Activated CD4-positive, alpha-beta memory T cell treated with anti-CD3 and anti-CD28 coated beads for 36 hours (primary cell): ENCODE results near the gene EFCAB14. TPM values are rescaled to one million over a fixed set of nuclear protein-coding genes. Genes with fewer than 3 reads are reported as not detected.
"Not testable (repeated sequence)": the region's sequence is repeated elsewhere in the genome, so short reads cannot be mapped to it uniquely, and the experiment has no call there.

ENCODE experiments used
- CTCF ChIA-PET: fragments of 350-600 bp; sonication (Branson Sonifier 250); formaldehyde crosslinking; loops from one replicate; lab custom pipeline; 2021; ENCODE audit warnings: antibody characterized with exemption, inconsistent platforms; lab: Charles Lee
- POLR2A ChIA-PET: fragments of 350-600 bp; sonication (Branson Sonifier 250); formaldehyde crosslinking; loops from one replicate; lab custom pipeline; 2021; ENCODE audit warnings: antibody characterized with exemption; lab: Charles Lee
- DNase-seq: peaks from one replicate; pipeline ENCODE4 v3.0.0-alpha.2; 2020
- H3K27ac Mint-ChIP-seq: one replicate; pipeline ENCODE4 v1.8.0; 2021; ENCODE audit warnings: mixed read lengths
- H3K27me3 Mint-ChIP-seq: one replicate; pipeline ENCODE4 v1.8.0; 2021; ENCODE audit warnings: mixed read lengths
- H3K36me3 Mint-ChIP-seq: one replicate; pipeline ENCODE4 v1.8.0; 2021; ENCODE audit warnings: mixed read lengths
- H3K4me1 Mint-ChIP-seq: one replicate; pipeline ENCODE4 v1.8.0; 2021; ENCODE audit warnings: low read depth, mixed read lengths
- H3K4me3 Mint-ChIP-seq: one replicate; pipeline ENCODE4 v1.8.0; 2021; ENCODE audit warnings: mild to moderate bottlenecking, mixed read lengths
- H3K9me3 Mint-ChIP-seq: one replicate; pipeline ENCODE4 v1.8.0; 2021; ENCODE audit warnings: mixed read lengths
- intact Hi-C: fragments of 100-400 bp; cut with micrococcal nuclease; formaldehyde crosslinking; loops from one replicate; pipeline ENCODE4 v1.15.1; 2023
- total RNA-seq, 2 experiments: library from RNA; stranded (reverse); gene quantifications; one replicate each; pipeline ENCODE4 v1.2.3, GENCODE V29; 2021

Gene EFCAB14
- total RNA-seq, 2 experiments from 2014 or later = 47.1 to 48.0 TPM

DNA sequence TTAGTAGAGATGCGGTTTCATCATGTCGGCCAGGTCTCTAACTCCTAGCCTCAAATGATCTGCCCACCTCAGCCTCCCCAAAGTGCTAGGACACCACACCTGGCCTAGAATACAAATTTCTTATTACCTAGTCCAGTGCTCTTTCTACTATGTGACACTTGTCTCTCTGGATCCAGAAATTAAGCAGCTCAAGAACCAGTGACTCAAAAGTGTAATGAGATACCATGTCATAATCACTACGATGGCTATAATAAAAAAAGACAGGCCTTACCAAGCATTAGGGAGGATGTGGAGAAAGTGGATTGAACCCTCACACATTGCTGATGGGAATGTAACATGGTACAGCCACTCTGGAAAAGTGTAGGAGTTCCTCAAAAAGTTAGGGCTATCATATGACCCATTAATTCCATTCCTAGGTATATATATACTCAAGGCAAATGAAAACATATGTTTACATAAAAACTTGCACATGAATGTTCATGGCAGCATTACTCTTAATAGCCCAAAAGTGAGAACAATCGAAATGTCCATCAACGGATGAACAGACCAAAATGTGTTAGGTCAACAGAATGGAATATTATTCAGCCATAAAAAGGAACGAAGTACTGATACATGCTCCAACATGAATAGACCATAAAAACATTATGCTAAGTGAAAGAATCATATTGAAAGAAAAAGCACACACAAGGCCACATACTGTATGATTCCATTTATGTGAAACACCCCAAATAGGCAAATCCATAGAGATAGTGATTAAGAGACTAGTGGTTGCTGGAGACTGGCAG, 38.9 kb downstream of the EFCAB14 start:
- Mint-ChIP-seq H3K27me3 (no peaks in the 10 kb centered on the region), H3K4me3 (no peak overlapping the region), H3K27ac (no peak overlapping the region), H3K36me3 (peaks cover 47% of the 10 kb centered on the region), H3K4me1 (peaks cover 27% of the 10 kb centered on the region), H3K9me3 (no peaks in the 10 kb centered on the region)
- ChIA-PET CTCF (no interaction called here), POLR2A (no interaction called here)
- intact Hi-C loops = no loop called here
- no peak for DNase-seq

DNA sequence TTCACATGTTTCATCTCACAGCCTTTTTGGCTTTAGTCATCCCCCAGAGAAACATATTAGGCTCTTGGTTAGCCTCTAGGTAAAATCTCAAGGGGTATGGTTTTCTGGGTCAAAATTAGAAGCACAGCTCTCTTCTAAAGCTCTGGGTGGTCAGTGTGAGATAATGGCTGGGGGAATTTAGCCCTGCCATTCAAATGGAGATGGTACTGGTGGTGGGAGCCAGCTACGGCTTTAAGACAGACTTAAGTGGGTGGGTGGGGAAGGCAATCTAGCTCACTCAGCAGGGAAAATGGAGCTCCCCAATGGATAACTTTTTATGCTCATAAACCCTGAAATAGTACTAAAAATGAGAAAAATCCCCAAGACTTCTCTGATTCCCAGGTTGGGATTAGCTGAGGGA, 41.6 kb downstream of the EFCAB14 start:
- H3K9me3 Mint-ChIP-seq = no peaks in the 10 kb centered on the region
- H3K27me3 Mint-ChIP-seq = no peaks in the 10 kb centered on the region
- DNase-seq = no peak
- H3K4me1 Mint-ChIP-seq = peaks cover 36% of the 10 kb centered on the region
- CTCF ChIA-PET = interaction anchor here (1.0 to 2.7 kb wide), 5 partner anchors 9 to 235 kb away, joined by 3 to 11 read pairs (median 4); partner anchors contain the start of genes ATPAF1 and MKNK1
- peak overlapping the region; percentile 86 for H3K27ac Mint-ChIP-seq
- H3K36me3 Mint-ChIP-seq = peaks cover 40% of the 10 kb centered on the region
- H3K4me3 Mint-ChIP-seq = no peak overlapping the region
- POLR2A ChIA-PET = interaction anchor here (0.6 kb wide), 1 partner anchor 29 kb away, joined by 3 read pairs; no protein-coding TSS in a partner anchor
- intact Hi-C loops = no loop called here

DNA sequence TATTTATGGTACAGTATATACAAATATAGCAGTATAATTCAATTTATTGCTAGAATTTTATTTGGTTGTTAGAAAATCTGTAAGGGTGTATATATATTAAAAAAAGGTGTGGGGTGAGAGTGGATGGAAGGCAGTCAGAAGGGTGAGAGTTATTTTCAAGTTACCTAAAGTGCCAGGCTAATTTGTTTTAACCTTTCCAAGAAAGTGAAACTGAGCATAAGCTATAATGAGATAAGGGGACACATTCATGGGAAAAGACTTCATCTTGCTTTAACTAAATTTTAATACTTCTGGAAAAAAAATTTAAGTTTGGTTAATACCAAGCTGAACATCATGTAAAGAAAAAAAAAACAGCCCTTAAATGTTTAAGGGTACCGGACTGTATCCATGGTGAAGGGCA, 42.4 kb downstream of the EFCAB14 start:
- H3K27ac Mint-ChIP-seq = peak overlapping the region; percentile 86
- intact Hi-C loops = no loop called here
- H3K4me3 Mint-ChIP-seq = no peak overlapping the region
- no peaks in the 10 kb centered on the region for H3K27me3 Mint-ChIP-seq
- no peaks in the 10 kb centered on the region for H3K9me3 Mint-ChIP-seq
- ChIA-PET POLR2A (interaction anchor here (0.6 kb wide), 1 partner anchor 18 kb away, joined by 3 read pairs; no protein-coding TSS in a partner anchor), CTCF (interaction anchor here (1.0 to 2.7 kb wide), 4 partner anchors 8 to 230 kb away, joined by 3 to 11 read pairs (median 6); partner anchors contain the start of genes ATPAF1 and MKNK1)
- no peak for DNase-seq
- H3K4me1 Mint-ChIP-seq = peaks cover 36% of the 10 kb centered on the region
- peaks cover 34% of the 10 kb centered on the region for H3K36me3 Mint-ChIP-seq

DNA sequence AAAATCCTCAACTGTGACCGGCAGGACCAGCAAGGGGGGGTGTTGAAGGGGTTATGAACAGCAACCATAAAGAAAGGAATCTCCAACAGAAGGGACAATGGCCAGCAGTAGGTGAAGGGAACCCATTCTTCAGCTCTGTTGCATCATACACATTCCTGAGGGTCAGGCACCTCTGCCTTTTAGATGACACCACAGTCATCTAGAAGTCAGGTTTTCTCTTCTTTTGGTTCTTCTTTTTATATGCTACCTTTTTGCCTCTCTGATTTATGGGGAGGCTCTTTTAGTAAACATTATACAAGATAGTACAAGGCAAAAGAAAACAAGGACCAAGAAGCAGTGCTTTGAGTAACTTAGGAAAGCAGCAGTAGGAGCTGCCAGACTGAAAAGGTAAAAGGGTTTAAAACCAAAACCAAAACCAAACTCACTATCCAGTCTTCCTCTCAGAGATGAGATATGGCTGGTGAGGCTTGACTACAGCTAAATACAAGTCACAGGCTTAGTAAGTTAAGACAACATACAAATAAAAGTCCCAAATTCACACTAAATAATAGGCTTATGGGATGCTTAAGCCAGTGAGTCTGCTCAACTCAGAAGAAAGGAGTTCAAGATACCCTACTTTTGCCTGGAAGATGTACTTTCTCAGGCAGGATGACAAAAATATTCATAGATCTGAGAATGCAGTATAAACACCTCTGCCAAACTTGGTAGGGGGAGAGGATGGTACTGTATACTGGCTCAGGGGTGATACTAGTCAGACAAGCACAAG, 43.2 kb downstream of the EFCAB14 start:
- DNase-seq = no peak
- intact Hi-C loops = no loop called here
- ChIA-PET CTCF (interaction anchor here (1.5 to 2.7 kb wide), 4 partner anchors 8 to 49 kb away, joined by 4 to 11 read pairs (median 8); partner anchors contain the start of gene ATPAF1), POLR2A (interaction anchor here (0.5 to 1.4 kb wide), 3 partner anchors 14 to 59 kb away, joined by 3 to 4 read pairs (median 3); partner anchors contain the start of gene MOB3C)
- Mint-ChIP-seq H3K4me1 (peaks cover 36% of the 10 kb centered on the region), H3K27me3 (no peaks in the 10 kb centered on the region), H3K9me3 (no peaks in the 10 kb centered on the region), H3K27ac (peak overlapping the region; percentile 86), H3K4me3 (peak overlapping the region; percentile 3), H3K36me3 (peaks cover 28% of the 10 kb centered on the region)

DNA sequence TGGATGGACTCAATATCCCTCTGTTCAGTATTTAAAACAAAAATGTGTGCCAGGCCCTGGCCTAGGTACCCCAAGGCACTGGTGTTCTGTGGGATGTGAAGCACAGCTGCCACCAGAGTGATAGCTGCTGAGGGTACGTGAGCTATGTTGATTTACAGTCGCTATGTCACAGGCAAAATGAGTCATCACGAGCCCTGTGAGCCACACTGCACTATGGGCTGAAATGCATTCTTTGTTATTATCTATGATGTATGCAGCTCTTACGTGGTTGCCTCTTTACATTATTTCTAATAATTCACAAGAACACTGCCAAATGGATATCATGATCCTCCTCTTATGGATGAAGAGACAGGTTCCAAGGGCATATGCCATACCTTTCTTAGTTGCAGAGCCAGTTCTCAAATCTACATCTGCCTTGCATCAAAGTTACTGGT, 45.1 kb downstream of the EFCAB14 start:
- CTCF ChIA-PET = no interaction called here
- H3K4me1 Mint-ChIP-seq = peaks cover 36% of the 10 kb centered on the region
- no peaks in the 10 kb centered on the region for H3K27me3 Mint-ChIP-seq
- no peaks in the 10 kb centered on the region for H3K9me3 Mint-ChIP-seq
- POLR2A ChIA-PET = no interaction called here
- H3K36me3 Mint-ChIP-seq = peaks cover 16% of the 10 kb centered on the region
- intact Hi-C loops = no loop called here
- no peak overlapping the region for H3K27ac Mint-ChIP-seq
- no peak overlapping the region for H3K4me3 Mint-ChIP-seq
- peak; percentile 45 for DNase-seq

DNA sequence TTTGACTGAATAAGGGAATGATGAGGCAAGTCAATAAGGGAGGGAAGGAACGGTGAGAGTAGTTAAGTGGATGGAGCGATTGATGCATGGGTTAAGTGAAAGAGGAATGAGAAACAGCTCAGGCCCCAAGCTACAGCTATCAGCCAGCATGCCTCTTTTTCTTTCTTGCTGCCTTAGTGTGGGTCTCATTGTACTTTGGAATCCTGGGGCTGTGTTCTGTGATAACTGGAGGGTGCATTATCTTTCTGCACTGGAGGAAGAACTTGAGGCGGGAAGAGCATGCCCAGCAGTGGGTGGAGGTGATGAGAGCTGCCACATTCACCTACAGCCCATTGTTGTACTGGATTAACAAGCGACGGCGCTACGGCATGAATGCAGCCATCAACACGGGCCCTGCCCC, 46.2 kb downstream of the EFCAB14 start:
- no peak overlapping the region for H3K27ac Mint-ChIP-seq
- POLR2A ChIA-PET = no interaction called here

DNA sequence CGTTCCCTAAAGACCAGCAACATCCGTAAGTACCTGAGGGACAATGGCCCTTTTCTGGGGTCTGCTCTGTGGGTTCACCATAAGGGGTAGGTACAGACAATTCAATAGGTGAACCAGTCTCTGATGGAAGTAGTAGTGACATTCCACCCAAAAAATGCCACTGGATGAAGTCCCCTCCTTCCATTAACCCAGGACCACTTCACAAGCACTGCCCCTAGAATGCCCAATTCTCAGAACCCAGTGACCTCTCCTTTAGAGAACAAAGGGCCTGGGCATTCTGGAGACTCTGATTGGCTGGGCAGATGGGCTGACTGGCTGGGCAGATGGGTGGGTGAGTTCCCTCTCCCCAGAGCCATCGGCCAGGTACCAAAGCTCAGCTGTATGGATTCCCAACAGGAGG, 47.4 kb downstream of the EFCAB14 start, which contains the start of gene TEX38:
TEX38 (plus strand) TSS at position 301 of the 400 bp plus-strand sequence; CDS start at position 382, 81 bp downstream.
- ChIA-PET POLR2A (no interaction called here), CTCF (no interaction called here)
- H3K4me1 Mint-ChIP-seq = peaks cover 34% of the 10 kb centered on the region
- intact Hi-C loops = no loop called here
- no peaks in the 10 kb centered on the region for H3K27me3 Mint-ChIP-seq
- no peak within 1 kb of the TSS for H3K4me3 Mint-ChIP-seq
- H3K27ac Mint-ChIP-seq = no peak within 1 kb of the TSS
- H3K9me3 Mint-ChIP-seq = no peaks in the 10 kb centered on the region
- peaks cover 8% of the 10 kb centered on the region for H3K36me3 Mint-ChIP-seq
- DNase-seq = no peak

More for the DNA sequence above, 46.2 kb downstream of the EFCAB14 start:
- H3K36me3 Mint-ChIP-seq = peaks cover 12% of the 10 kb centered on the region
- intact Hi-C loops = no loop called here
- H3K4me3 Mint-ChIP-seq = no peak overlapping the region
- H3K4me1 Mint-ChIP-seq = peaks cover 36% of the 10 kb centered on the region
- no peaks in the 10 kb centered on the region for H3K27me3 Mint-ChIP-seq
- CTCF ChIA-PET = no interaction called here
- no peak for DNase-seq
- no peaks in the 10 kb centered on the region for H3K9me3 Mint-ChIP-seq

DNA sequence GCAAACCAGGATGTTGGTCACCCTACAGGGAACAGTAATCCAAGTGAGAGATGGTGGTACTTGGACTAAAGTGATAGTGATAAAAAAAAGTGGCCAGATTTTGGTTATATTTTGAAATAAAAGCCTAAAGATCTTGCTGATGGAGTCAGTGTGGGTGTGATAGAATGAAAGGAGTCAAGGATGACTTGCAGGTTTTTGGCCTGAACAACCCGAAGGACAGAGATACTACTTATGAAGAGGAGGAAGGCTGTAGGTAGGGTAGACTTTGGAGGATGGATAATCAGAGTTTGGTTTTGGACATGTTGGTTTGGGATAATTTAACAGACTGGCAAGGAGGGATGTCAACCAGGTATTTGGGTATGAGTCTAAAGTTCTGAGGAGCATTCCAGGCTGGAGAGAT, 48.8 kb downstream of the EFCAB14 start:
- DNase-seq = no peak
- H3K27ac Mint-ChIP-seq = no peak overlapping the region
- ChIA-PET CTCF (no interaction called here), POLR2A (no interaction called here)
- peaks cover 28% of the 10 kb centered on the region for H3K4me1 Mint-ChIP-seq
- intact Hi-C loops = no loop called here
- no peaks in the 10 kb centered on the region for H3K27me3 Mint-ChIP-seq
- peaks cover 6% of the 10 kb centered on the region for H3K36me3 Mint-ChIP-seq
- H3K9me3 Mint-ChIP-seq = no peaks in the 10 kb centered on the region
- no peak overlapping the region for H3K4me3 Mint-ChIP-seq

DNA sequence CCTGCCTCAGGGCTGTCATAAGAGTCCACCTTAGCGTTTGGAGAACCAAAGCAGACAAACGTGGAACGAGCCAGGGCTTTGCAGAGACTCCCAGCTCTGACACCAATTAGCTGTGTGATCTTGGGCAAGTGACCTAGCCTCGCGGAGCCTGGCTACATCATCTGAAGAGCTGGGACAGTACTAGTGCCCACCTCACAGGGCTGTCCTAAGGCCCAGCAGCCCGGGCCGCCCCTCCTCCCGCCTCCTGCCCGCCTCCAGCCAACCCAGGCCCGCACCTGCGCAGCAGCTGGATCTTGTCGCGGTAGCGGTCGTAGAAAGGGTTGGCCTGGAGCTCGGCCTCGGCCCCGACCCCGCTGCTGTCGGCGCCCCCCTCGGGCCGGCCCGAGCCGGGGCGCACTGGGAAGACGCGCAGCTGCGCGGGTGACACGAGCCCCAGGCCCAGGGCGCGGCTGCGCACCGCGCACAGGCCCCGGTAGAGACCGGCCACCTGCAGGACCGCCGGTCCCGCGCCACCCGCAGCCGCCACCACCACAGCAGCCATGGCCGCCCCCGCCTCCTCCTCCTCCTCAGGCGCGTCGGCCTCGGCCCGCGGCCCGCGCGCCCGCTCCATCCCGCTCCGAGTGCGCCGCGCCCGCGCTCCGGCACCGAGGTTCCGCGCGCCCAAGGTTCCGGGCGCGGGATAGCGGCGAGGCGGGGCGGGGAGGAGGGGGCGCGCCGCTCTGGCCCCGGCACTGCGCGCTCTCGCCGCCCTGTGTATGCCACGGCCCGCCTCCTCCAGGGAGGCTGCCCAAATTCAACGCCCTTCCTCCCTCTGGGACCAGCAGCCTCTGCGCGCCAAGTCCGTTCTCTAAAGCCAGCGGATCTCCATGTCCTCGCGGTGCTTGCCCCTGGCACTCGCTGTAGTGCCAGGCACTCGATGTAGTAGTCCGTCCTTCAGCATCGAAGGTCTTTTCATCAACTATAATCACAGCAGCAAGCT, 50.8 kb downstream of the EFCAB14 start, which contains the start of gene ATPAF1:
ATPAF1 (minus strand) TSS at position 583 of the 979 bp plus-strand sequence; CDS start at position 541, 42 bp downstream.
- Mint-ChIP-seq H3K4me3 (no peak within 1 kb of the TSS), H3K9me3 (no peaks in the 10 kb centered on the region), H3K27me3 (no peaks in the 10 kb centered on the region), H3K4me1 (peaks cover 16% of the 10 kb centered on the region), H3K27ac (peak within 1 kb of the TSS; percentile 36), H3K36me3 (peaks cover 16% of the 10 kb centered on the region)
- peak; percentile 85 for DNase-seq
- POLR2A ChIA-PET = interaction anchor here (0.8 to 1.8 kb wide), 8 partner anchors 11 to 77 kb away, joined by 3 to 9 read pairs (median 4); partner anchors contain the start of genes EFCAB14, MKNK1 and MOB3C
- CTCF ChIA-PET = interaction anchor here (0.6 to 2.0 kb wide), 5 partner anchors 9 to 64 kb away, joined by 3 to 11 read pairs (median 4); partner anchors contain the start of gene MKNK1
- intact Hi-C loops = loop anchor here (1.0 to 5.0 kb wide), 4 partner anchors 51 to 145 kb away; partner anchors contain the start of genes EFCAB14, MKNK1 and MOB3C

DNA sequence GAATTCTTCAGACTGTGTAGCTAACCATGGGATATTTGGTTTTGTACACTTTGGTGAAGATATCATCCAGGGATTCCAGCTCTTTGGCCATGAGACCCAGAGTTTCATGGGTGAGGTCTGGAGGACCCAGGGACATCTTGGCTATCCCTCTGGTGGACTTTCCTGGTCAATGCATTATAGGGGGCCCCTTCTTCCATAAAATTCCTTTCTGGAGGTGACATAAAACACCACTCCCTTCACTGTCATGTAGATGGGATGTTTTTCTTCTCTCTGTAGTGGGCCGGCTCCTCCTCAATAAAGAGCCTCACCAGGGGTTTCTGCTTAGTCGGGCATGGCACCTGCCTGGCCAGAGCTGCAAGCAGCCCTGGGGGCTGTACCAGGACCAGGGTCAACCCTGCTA, 52.9 kb downstream of the EFCAB14 start:
- Mint-ChIP-seq H3K4me3 (no peak overlapping the region), H3K27ac (no peak overlapping the region), H3K9me3 (no peaks in the 10 kb centered on the region), H3K4me1 (peaks cover 16% of the 10 kb centered on the region), H3K27me3 (no peaks in the 10 kb centered on the region), H3K36me3 (peaks cover 18% of the 10 kb centered on the region)
- CTCF ChIA-PET = interaction anchor here (0.8 kb wide), 1 partner anchor 21 kb away, joined by 3 read pairs; no protein-coding TSS in a partner anchor
- no peak for DNase-seq
- POLR2A ChIA-PET = no interaction called here
- intact Hi-C loops = loop anchor here (5.0 kb wide), 2 partner anchors 49 to 64 kb away; partner anchors contain the start of genes MKNK1 and MOB3C

DNA sequence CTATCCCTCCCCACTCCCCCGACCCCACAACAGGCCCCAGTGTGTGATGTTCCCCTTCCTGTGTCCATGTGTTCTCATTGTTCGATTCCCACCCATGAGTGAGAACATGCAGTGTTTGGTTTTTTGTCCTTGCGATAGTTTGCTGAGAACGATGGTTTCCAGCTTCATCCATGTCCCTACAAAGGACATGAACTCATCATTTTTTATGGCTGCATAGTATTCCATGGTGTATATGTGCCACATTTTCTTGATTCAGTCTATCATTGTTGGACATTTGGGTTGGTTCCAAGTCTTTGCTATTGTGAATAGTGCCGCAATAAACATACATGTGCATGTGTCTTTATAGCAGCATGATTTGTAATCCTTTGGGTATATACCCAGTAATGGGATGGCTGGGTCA, 56.0 kb downstream of the EFCAB14 start:
- DNase-seq, POLR2A ChIA-PET, intact Hi-C loops, H3K9me3 Mint-ChIP-seq, H3K27me3 Mint-ChIP-seq, H3K4me3 Mint-ChIP-seq, CTCF ChIA-PET, H3K27ac Mint-ChIP-seq: not testable (repeated sequence)
- Mint-ChIP-seq H3K36me3 (peaks cover 19% of the 10 kb centered on the region), H3K4me1 (peaks cover 35% of the 10 kb centered on the region)
